Endothelial cell of umbilical vein (primary cell): ENCODE measurements around the gene CYTIP. TPM values are rescaled to one million over a fixed set of nuclear protein-coding genes. Genes with fewer than 3 reads are reported as not detected.

ENCODE experiments used
- BruUV-seq: library from RNA; stranded (reverse); fragments of 400-500 nt; replicated peaks from 2 replicates; lab custom pipeline; 2021; lab: Mats Ljungman, UMichigan
- CTCF ChIA-PET: fragments of 300-600, 350-600 bp; sonication (Branson Sonifier 250); formaldehyde crosslinking; loops from one replicate; lab custom pipeline; 2021; ENCODE audit warnings: antibody characterized with exemption, inconsistent platforms; lab: Charles Lee
- POLR2A ChIA-PET: fragments of 300-600, 350-600 bp; sonication (Branson Sonifier 250); formaldehyde crosslinking; loops from one replicate; lab custom pipeline; 2021; ENCODE audit warnings: antibody characterized with exemption, inconsistent platforms; lab: Charles Lee
- DNase-seq: peaks from one replicate; pipeline ENCODE4 v3.0.0-alpha.2; 2011; ENCODE audit warnings: low read depth, low spot score
- FAIRE-seq: peaks from 2 replicates; lab custom pipeline; 2011; peaks lifted over from hg19 to GRCh38; lab: Jason Lieb, UNC
- H2AFZ ChIP-seq: 2 replicates; pipeline ENCODE4 v1.6.0; 2012; ENCODE audit warnings: low read depth, low read length, control low read depth, inconsistent platforms
- H3K27ac ChIP-seq: 2 replicates; pipeline ENCODE4 v1.5.1; 2011; ENCODE audit warnings: low read depth, mild to moderate bottlenecking, control low read depth, low read length, moderate library complexity; ENCODE audit not compliant: insufficient read depth
- H3K27me3 ChIP-seq, 2 experiments: 2 replicates each; pipeline versions ENCODE4 v1.6.0 to v1.6.1; 2011; ENCODE audit warnings: low read length in 2 of 2, mixed read lengths in 1 of 2; ENCODE audit not compliant: control insufficient read depth in 2 of 2, insufficient read depth in 2 of 2
- H3K36me3 ChIP-seq, 2 experiments: 2 replicates in 1 of 2; 3 replicates in 1 of 2; pipeline ENCODE4 v1.5.1; 2011; ENCODE audit warnings: low read length in 2 of 2, mild to moderate bottlenecking in 1 of 2, moderate library complexity in 1 of 2; ENCODE audit not compliant: control insufficient read depth in 2 of 2, insufficient read depth in 2 of 2; ENCODE audit errors: extremely low read depth in 1 of 2
- H3K4me1 ChIP-seq: 3 replicates; pipeline ENCODE4 v1.5.1; 2011; ENCODE audit warnings: mild to moderate bottlenecking, low read length; ENCODE audit not compliant: control insufficient read depth, insufficient read depth; ENCODE audit errors: extremely low read depth
- H3K4me2 ChIP-seq: 2 replicates; pipeline ENCODE4 v1.6.1; 2011; ENCODE audit warnings: low read length, control low read depth, mixed read lengths; ENCODE audit not compliant: insufficient read depth
- H3K4me3 ChIP-seq, 3 experiments: fragments of 200-600 bp in 1 of 3; sonication (generic), shearing (Covaris generic) in 1 of 3; replicated peaks in 1 of 3; 2 replicates each; pipeline ENCODE4 v1.5.1; 2011 to 2016; ENCODE audit warnings: control low read depth in 3 of 3, low read length in 3 of 3, mild to moderate bottlenecking in 2 of 3, inconsistent platforms in 1 of 3, low read depth in 1 of 3, moderate library complexity in 1 of 3; ENCODE audit not compliant: insufficient read depth in 1 of 3
- H3K79me2 ChIP-seq: 2 replicates; pipeline ENCODE4 v1.6.0; 2012; ENCODE audit warnings: low read length, inconsistent platforms; ENCODE audit not compliant: control insufficient read depth, insufficient read depth
- H3K9ac ChIP-seq: replicated peaks from 2 replicates; pipeline ENCODE3; 2011; ENCODE audit warnings: low read length, control low read depth; ENCODE audit not compliant: insufficient read depth; ENCODE audit errors: extremely low read depth
- H3K9me1 ChIP-seq: replicated peaks from 3 replicates; pipeline ENCODE4 v1.6.0; 2011; ENCODE audit warnings: mild to moderate bottlenecking, low read length; ENCODE audit not compliant: control insufficient read depth, insufficient read depth; ENCODE audit errors: extremely low read depth
- H3K9me3 ChIP-seq: replicated peaks from 2 replicates; pipeline ENCODE4 v1.5.1; 2012; ENCODE audit warnings: low read length, inconsistent platforms; ENCODE audit not compliant: control insufficient read depth, insufficient read depth
- H4K20me1 ChIP-seq: replicated peaks from 2 replicates; pipeline ENCODE3; 2011; ENCODE audit warnings: mild to moderate bottlenecking, low read length; ENCODE audit not compliant: control insufficient read depth, insufficient read depth; ENCODE audit errors: extremely low read depth
- CTCF ChIP-seq, 2 donors: IDR thresholded peaks; 1 replicate in 1 of 2; 2 replicates in 1 of 2; pipeline ENCODE4 v1.5.1; 2011; ENCODE audit warnings: low read length in 2 of 2, mild to moderate bottlenecking in 2 of 2, moderate library complexity in 2 of 2, control low read depth in 1 of 2, inconsistent platforms in 1 of 2, low read depth in 1 of 2; ENCODE audit not compliant: insufficient read depth in 1 of 2; ENCODE audit errors: extremely low read depth in 1 of 2
- EZH2 ChIP-seq: IDR thresholded peaks from 2 replicates; pipeline ENCODE4 v1.6.1; 2012; ENCODE audit warnings: borderline replicate concordance, low read depth, mild to moderate bottlenecking, moderate library complexity, low read length, inconsistent platforms; ENCODE audit not compliant: severe bottlenecking
- FOS ChIP-seq: IDR thresholded peaks from 2 replicates; pipeline ENCODE4 v1.6.1; 2011; ENCODE audit warnings: mild to moderate bottlenecking, low read length, moderate library complexity, borderline replicate concordance; ENCODE audit not compliant: insufficient read depth
- GATA2 ChIP-seq: IDR thresholded peaks from 2 replicates; pipeline ENCODE4 v1.7.0; 2011; ENCODE audit warnings: low read depth, mild to moderate bottlenecking, moderate library complexity, mixed read lengths, low read length; ENCODE audit not compliant: insufficient read length, insufficient read depth
- JUN ChIP-seq: IDR thresholded peaks from 2 replicates; pipeline ENCODE4 v1.6.1; 2011; ENCODE audit warnings: borderline replicate concordance, low read depth; ENCODE audit not compliant: insufficient read length, insufficient read depth
- MYC ChIP-seq: IDR thresholded peaks from one replicate; pipeline ENCODE4 v1.6.1; 2011; ENCODE audit warnings: mild to moderate bottlenecking, low read depth, low read length
- POLR2A ChIP-seq: IDR thresholded peaks from 2 replicates; pipeline ENCODE4 v1.6.1; 2012; ENCODE audit warnings: low read depth, mild to moderate bottlenecking, control low read depth, low read length
- POLR2AphosphoS5 ChIP-seq: IDR thresholded peaks from 2 replicates; pipeline ENCODE4 v1.6.1; 2012; ENCODE audit warnings: low read depth, mild to moderate bottlenecking, control low read depth, low read length, moderate library complexity; ENCODE audit not compliant: insufficient read depth
- dilution Hi-C: fragments of 300-500 bp; cut with MboI; formaldehyde crosslinking; loops from one replicate; pipeline ENCODE4 v1.15.0; 2019; ENCODE audit warnings: low sequenced_read_pairs; ENCODE audit not compliant: extremely low pct_ligation_motif_present
- intact Hi-C: fragments of 100-400 bp; cut with micrococcal nuclease; formaldehyde crosslinking; loops from one replicate; pipeline ENCODE4 v1.10.0; 2022
- polyA plus RNA-seq, 4 experiments: library from polyadenylated mRNA; depleted of rRNA in 3 of 4; stranded (reverse) in 3 of 4; unstranded in 1 of 4; fragments of >200 nt; gene quantifications; 2 replicates each; pipeline versions ENCODE4 v1.2.1 to v1.2.3, GENCODE V29; 2011 to 2012; ENCODE audit warnings: missing spikeins in 1 of 4
- total RNA-seq: library from RNA; stranded (reverse); gene quantifications from 2 replicates; pipeline ENCODE4 v1.2.3, GENCODE V29; 2021
- TF ChIP-seq, protein P1 (sequence below): IDR thresholded peaks from 2 replicates; pipeline ENCODE4 v1.6.1; 2011; ENCODE audit not compliant: insufficient read depth, insufficient read length

CYTIP gene
- total and polyA plus RNA-seq, 2 donors (not counting 3 experiments of a cell fraction or from before 2014, with no cell fraction given), result not detected

DNA sequence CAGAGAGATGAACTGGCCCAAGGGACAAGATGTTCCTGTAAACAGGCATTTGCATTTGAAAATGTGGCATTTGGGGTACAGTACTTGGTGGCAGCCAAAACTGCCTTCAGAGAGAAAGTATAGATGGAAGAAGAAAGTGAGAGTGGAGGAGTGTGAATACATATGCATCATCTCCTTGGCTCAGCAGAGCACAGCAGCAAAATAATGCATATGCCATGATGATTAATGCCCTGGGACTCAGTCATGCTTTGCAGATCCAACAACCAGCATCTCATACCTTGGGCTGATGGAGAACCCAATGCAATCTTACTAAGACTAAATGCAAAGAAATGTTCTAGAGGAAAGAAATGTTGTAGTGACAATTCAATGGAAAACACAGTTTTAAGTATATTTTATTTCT lies 29.7 kb upstream of the CYTIP start:
- Histone ChIP-seq H3K27ac (no peak overlapping the region), H3K4me2 (no peak overlapping the region), H3K36me3 (no peaks in the 10 kb centered on the region), H3K4me3 (no peak overlapping the region), H3K27me3 (no peaks in the 10 kb centered on the region), H4K20me1 (no peaks in the 10 kb centered on the region), H3K4me1 (peaks cover 8% of the 10 kb centered on the region), H2AFZ (no peak overlapping the region), H3K9me1 (no peaks in the 10 kb centered on the region), H3K9me3 (no peaks in the 10 kb centered on the region), H3K79me2 (no peaks in the 10 kb centered on the region), H3K9ac (no peak overlapping the region)
- DNase-seq (no peak), FAIRE-seq (no peak)
- ChIA-PET CTCF (interaction anchor here (1.2 kb wide), 1 partner anchor 15 kb away, joined by 4 read pairs; no protein-coding TSS in a partner anchor), POLR2A (no interaction called here)
- BruUV-seq, result no TSS peak
- dilution Hi-C loops, result no loop called here
- TF ChIP-seq FOS (no peak), EZH2 (no peak), JUN (no peak), POLR2A (no peak), GATA2 (no peak), CTCF (IDR thresholded peaks at IDR 0.05; ENCODE audit: extremely low read depth in 1 of 2, insufficient read depth in 1 of 2, low read depth in 1 of 2, low read length in 2 of 2) (no peak), POLR2AphosphoS5 (no peak), MYC (no peak)
- TF ChIP-seq, protein P1, sequence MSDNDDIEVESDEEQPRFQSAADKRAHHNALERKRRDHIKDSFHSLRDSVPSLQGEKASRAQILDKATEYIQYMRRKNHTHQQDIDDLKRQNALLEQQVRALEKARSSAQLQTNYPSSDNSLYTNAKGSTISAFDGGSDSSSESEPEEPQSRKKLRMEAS, result no peak
- intact Hi-C loops, result no loop called here
